Naive B cell (primary cell): ENCODE data around the gene PPIP5K1. TPM values are rescaled to one million over a fixed set of nuclear protein-coding genes. Genes with fewer than 3 reads are reported as not detected.

Source experiments
- ATAC-seq, 2 donors: fragments of 150-1000 bp; cut with Tn5 transposase; 2 replicates each; pipeline ENCODE4 v1.10.0; 2021; ENCODE audit warnings: low read depth in 2 of 2, mild to moderate bottlenecking in 2 of 2, moderate library complexity in 2 of 2
- DNase-seq: peaks from one replicate; pipeline ENCODE4 v3.0.0; 2022
- H3K27ac Mint-ChIP-seq, 6 donors: one replicate each; pipeline ENCODE4 v1.8.0; 2020 to 2022; ENCODE audit warnings: mild to moderate bottlenecking in 6 of 6, mixed read lengths in 6 of 6, moderate library complexity in 5 of 6, inconsistent platforms in 2 of 6
- H3K27me3 Mint-ChIP-seq, 3 donors: one replicate each; pipeline ENCODE4 v1.8.0; 2021 to 2022; ENCODE audit warnings: mixed read lengths in 3 of 3, mild to moderate bottlenecking in 1 of 3
- H3K36me3 Mint-ChIP-seq, 2 donors: one replicate each; pipeline ENCODE4 v1.8.0; 2020 to 2022; ENCODE audit warnings: mixed read lengths in 2 of 2, inconsistent platforms in 1 of 2, mild to moderate bottlenecking in 1 of 2
- H3K4me1 Mint-ChIP-seq, 3 donors: one replicate each; pipeline ENCODE4 v1.8.0; 2020 to 2022; ENCODE audit warnings: mixed read lengths in 3 of 3, inconsistent platforms in 1 of 3, mild to moderate bottlenecking in 1 of 3, moderate library complexity in 1 of 3
- H3K4me3 Mint-ChIP-seq, 8 donors: one replicate each; pipeline ENCODE4 v1.8.0; 2020 to 2022; ENCODE audit warnings: mild to moderate bottlenecking in 8 of 8, mixed read lengths in 8 of 8, moderate library complexity in 8 of 8, inconsistent platforms in 2 of 8
- H3K9me3 Mint-ChIP-seq, 7 donors: one replicate each; pipeline ENCODE4 v1.8.0; 2020 to 2022; ENCODE audit warnings: mixed read lengths in 7 of 7, mild to moderate bottlenecking in 5 of 7, inconsistent platforms in 2 of 7, moderate library complexity in 1 of 7
- polyA plus RNA-seq, 6 donors: library from polyadenylated mRNA; unstranded; fragments of 300-500 nt; fragmentation: Illumina TruSeq; gene quantifications; one replicate each; pipeline ENCODE4 v1.2.3, GENCODE V29; 2021; ENCODE audit warnings: low read depth in 6 of 6

PPIP5K1 gene
- polyA plus RNA-seq, 6 donors from 2014 or later: 4.2 to 19.9 (median 6.5) TPM

DNA sequence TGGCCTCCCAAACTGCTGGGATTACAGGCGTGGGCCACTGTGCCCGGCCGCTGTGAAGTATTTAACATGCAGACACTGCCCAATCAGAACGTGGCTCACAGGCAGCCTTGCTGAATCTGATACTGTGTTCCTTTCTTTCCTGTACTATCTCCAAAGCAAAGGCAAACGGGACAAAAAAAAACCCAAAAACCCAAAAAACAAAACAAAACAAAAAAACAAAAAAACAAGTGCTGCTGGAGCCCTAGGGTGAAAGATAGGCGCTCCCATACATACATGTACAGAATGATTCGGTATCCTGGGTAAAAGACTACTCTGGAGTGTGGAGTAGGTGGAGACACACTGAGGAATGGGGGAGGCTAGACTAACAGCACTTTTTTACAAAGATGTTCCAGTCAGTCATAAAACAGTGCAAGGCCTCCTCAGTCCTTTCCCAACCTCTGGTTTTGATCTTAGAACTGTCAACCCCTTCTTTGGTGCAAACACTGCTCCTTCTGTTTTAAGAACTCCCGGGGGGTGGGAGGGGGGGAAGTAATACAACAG is 80.3 kb downstream of the PPIP5K1 start:
- Mint-ChIP-seq H3K4me1 (peaks cover 11 to 21% (median 16%) of the 10 kb centered on the region in 3 donors), H3K27me3 (peaks cover 5 to 10% (median 9%) of the 10 kb centered on the region in 3 donors), H3K4me3 (peak overlapping the region in 7 of 8 donors; percentile 93 to 100 (median 96)), H3K9me3 (no peaks in the 10 kb centered on the region), H3K27ac (peak overlapping the region in 5 of 6 donors; percentile 66 to 96 (median 95)), H3K36me3 (no peaks in the 10 kb centered on the region)
- DNase-seq (no peak), ATAC-seq (no peak)

DNA sequence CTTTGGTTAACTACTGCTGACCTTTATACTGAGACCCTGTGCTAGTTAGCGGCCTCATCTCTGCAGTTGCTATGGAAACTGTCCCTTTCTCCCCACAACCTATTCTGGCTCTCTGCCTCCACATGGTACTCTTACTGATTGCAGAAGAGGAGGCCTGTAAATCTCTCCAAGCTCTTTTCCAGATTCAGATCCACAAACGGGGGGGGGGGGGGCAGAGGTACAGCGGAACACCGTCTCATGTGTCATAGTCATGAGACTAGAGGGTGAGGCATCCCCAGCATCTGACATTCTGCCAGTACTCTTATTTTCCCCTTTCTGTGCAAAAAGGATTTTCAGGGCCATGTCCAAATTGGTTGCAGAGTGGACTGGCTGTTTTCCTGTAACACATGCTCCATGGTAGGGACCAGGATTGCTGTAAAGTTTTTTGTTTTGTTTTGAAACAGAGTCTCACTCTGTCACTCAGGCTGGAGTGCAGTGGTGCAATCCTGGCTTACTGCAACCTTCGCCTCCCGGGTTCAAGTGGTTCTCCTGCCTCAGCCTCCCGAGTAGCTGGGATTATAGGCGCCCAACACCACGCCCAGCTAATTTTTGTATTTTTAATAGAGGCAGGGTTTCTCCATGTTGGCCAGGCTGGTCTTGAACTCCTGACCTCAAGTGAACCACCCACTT is 80.9 kb downstream of the PPIP5K1 start:
- DNase-seq (no peak), ATAC-seq (no peak)
- Mint-ChIP-seq H3K4me3 (peak overlapping the region in 4 of 8 donors; percentile 93 to 97 (median 95)), H3K27ac (peak overlapping the region in 2 of 6 donors; percentile 19 to 66), H3K27me3 (peaks cover 0 to 10% (median 9%) of the 10 kb centered on the region in 3 donors), H3K4me1 (peaks cover 11 to 21% (median 16%) of the 10 kb centered on the region in 3 donors), H3K9me3 (no peaks in the 10 kb centered on the region), H3K36me3 (no peaks in the 10 kb centered on the region)

DNA sequence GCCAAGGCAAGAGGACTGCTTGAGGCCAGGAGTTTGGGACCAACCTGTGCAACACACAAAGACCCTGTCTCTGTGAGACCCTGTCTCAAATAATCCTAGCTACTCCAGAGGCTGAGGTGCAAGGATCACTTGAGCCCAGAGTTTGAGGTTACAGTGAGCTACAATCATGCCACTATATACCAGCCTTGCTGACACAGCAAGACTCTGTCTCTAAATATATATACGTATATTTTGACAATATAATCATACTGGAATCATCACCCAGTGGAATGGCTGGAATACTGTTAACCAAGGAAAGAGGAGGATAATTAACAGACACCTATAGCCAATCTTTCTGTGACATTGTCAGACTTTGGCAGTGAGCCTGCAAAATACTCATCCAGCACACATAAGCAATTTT is 81.6 kb downstream of the PPIP5K1 start:
- H3K27me3 Mint-ChIP-seq: peaks cover 0 to 10% (median 9%) of the 10 kb centered on the region in 3 donors
- H3K27ac Mint-ChIP-seq: no peak overlapping the region
- no peaks in the 10 kb centered on the region for H3K9me3 Mint-ChIP-seq
- peaks cover 11 to 21% (median 16%) of the 10 kb centered on the region in 3 donors for H3K4me1 Mint-ChIP-seq
- H3K4me3 Mint-ChIP-seq: peak overlapping the region in 1 of 8 donors; percentile 44
- no peak for DNase-seq
- no peaks in the 10 kb centered on the region for H3K36me3 Mint-ChIP-seq
- no peak for ATAC-seq

DNA sequence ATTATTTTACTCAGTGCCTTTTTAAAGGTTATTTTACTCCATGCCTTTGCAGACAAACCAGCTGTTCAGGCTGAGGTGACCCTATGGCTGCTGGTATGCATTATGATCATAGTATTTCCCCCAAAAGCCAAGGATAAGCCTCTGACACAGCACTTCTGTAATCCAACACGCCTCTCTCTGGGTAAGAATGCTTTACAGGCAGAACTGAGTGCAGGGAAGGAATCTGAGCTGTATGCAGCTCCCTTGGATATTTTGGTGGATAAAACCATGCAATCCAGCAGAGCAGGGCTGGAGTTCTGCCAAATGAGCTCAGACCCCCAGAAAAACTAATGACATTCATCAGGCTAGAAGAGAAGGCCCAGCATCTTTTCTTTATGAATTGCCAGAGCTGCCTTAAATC is 84.3 kb downstream of the PPIP5K1 start:
- H3K27ac Mint-ChIP-seq: peak overlapping the region in 1 of 6 donors; percentile 79
- no peak overlapping the region for H3K4me3 Mint-ChIP-seq
- no peak for ATAC-seq
- peaks cover 5 to 11% (median 7%) of the 10 kb centered on the region in 3 donors for H3K4me1 Mint-ChIP-seq
- no peaks in the 10 kb centered on the region for H3K36me3 Mint-ChIP-seq
- no peak for DNase-seq
- H3K9me3 Mint-ChIP-seq: no peaks in the 10 kb centered on the region
- no peaks in the 10 kb centered on the region for H3K27me3 Mint-ChIP-seq

DNA sequence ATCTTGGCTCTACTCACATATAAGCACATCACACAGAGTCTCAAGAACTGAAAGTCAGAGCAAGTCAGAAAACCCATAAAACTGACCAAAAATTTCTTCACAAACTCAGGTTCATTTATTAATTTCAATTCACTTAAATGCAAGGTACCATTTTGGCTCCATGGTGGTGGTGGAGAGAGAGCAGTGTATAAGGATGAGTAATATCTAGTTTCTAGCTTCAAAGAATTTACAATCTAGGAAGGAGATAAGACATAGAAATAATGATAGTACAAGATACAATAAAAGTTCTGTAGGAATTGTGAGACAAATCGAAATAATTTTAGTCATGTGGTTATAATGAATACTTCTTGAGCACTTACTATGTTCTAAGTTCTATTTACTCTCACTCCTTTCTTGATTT is 90.4 kb downstream of the PPIP5K1 start:
- Mint-ChIP-seq H3K36me3 (no peaks in the 10 kb centered on the region), H3K27me3 (no peaks in the 10 kb centered on the region), H3K4me3 (no peak overlapping the region), H3K27ac (no peak overlapping the region), H3K4me1 (no peaks in the 10 kb centered on the region), H3K9me3 (no peaks in the 10 kb centered on the region)
- ATAC-seq (no peak), DNase-seq (no peak)

DNA sequence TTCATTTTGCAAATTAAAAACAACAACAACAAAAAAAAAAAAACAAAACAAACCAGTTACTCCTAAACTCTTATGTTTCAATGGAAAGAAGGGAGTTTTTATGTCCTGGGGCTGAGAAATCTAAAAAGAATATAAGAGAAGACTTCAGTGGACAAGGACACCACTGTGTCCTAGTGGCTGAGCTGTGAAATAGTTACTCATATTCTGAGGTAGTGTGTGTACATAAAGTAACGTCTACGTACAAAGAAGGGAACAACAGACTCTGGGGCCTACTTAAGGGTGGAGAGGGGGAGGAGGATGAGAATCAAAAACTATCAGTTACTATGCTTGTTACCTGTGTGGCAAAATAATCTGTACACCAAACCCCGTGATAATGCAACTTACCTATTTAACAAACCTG is 91.0 kb downstream of the PPIP5K1 start:
- H3K4me1 Mint-ChIP-seq: no peaks in the 10 kb centered on the region
- DNase-seq (no peak), ATAC-seq (no peak)
- no peaks in the 10 kb centered on the region for H3K27me3 Mint-ChIP-seq
- no peak overlapping the region for H3K27ac Mint-ChIP-seq
- H3K9me3 Mint-ChIP-seq: no peaks in the 10 kb centered on the region
- H3K36me3 Mint-ChIP-seq: no peaks in the 10 kb centered on the region
- no peak overlapping the region for H3K4me3 Mint-ChIP-seq

DNA sequence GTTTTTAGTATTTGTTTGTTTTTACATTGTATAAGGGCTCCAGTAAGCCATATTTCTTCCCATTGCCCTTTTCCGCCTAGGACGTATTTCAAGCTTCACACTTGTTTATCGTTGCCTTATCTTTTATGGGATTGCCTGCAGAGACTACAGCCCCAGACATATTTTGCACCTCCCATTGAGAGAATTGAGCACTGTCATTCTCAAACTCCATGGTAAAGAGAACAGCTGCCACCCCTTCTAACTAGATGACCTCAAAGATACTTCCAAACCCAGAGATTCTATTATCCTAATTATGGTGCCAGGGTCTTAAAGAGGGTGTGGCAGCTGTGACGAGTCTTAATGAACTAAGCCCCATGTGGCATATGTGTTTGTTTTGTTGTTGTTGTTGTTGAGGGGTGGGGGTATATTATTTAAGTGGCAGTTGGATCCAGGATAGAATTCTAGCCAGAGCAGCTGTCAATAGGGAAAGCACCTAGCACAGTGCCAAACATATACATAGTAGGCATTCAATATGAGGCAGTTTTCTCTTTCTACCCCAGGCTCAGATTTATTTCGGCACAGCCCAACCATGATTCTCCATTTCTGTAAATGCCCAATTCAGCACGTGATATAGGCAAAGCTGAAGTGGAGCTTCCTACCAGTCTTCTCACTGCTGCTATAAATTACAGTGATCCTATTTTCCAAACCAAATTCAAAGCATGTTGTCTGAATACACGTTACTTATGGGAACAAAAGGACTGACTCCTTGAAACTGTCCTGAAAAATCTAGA is 96.1 kb downstream of the PPIP5K1 start:
- H3K27ac Mint-ChIP-seq: peak overlapping the region; percentile 94 to 99 (median 98)
- H3K27me3 Mint-ChIP-seq: no peaks in the 10 kb centered on the region
- no peak for DNase-seq
- H3K36me3 Mint-ChIP-seq: peaks cover 0 to 8% of the 10 kb centered on the region in 2 donors
- H3K4me3 Mint-ChIP-seq: peak overlapping the region; percentile 86 to 100 (median 96)
- H3K9me3 Mint-ChIP-seq: no peaks in the 10 kb centered on the region
- H3K4me1 Mint-ChIP-seq: peaks cover 19 to 25% (median 19%) of the 10 kb centered on the region in 3 donors
- ATAC-seq: no peak

DNA sequence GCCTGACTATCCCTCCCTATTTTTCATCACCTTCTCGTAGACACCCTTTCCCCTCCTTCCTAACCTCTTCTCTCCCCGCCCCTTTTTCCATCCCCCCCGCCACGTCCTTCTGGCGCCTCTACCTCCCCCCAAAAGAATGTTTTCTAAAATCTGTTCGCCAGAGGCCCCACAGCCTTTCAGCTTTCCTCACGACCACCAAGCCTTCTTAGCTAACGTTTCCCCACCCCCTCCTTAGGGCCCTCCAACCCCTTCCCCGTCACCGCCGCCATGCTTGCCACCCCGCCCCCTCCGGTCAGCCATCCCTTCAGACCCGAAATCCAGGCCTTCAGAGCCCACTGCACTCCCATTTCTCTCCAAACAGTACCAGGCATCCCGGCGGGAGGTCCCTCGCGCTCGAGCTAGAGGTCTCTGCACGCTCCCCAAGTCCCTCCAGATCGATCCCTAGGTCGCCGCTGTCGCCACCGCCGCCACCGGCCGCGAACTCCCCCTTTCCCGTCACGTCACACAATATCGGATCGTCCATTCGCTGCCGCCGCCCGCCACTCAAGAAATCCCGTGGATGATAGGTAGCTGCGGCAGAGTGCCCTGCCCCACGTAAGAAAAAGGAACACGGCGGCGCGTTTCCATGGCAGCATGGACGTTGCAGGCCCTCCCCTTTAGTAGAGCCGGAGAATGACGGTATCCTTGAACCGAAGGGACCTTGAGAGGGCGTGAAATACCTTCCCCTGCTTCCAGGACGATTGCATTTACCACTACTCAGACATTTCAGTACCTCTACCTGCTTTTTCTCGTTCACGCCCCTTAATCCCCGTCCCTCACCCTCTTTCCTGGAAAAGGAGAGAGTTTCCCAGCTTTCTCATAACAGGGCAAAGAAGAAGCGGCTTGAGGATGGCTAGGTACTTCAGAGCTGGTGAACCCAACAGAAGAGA is 97.1 kb downstream of the PPIP5K1 start, which contains the start of gene TP53BP1:
Gene TP53BP1 (minus strand): TSS at position 484 of the 929 bp plus-strand sequence. CDS start 113 bp downstream, at position 371.
- H3K4me3 Mint-ChIP-seq: peak within 1 kb of the TSS; percentile 86 to 100 (median 96)
- H3K4me1 Mint-ChIP-seq: peaks cover 20 to 30% (median 20%) of the 10 kb centered on the region in 3 donors
- no peaks in the 10 kb centered on the region for H3K27me3 Mint-ChIP-seq
- no peaks in the 10 kb centered on the region for H3K9me3 Mint-ChIP-seq
- peak; percentile 96 to 99 for ATAC-seq
- peaks cover 0 to 8% of the 10 kb centered on the region in 2 donors for H3K36me3 Mint-ChIP-seq
- H3K27ac Mint-ChIP-seq: peak within 1 kb of the TSS; percentile 94 to 99 (median 98)
- peak; percentile 94 for DNase-seq

DNA sequence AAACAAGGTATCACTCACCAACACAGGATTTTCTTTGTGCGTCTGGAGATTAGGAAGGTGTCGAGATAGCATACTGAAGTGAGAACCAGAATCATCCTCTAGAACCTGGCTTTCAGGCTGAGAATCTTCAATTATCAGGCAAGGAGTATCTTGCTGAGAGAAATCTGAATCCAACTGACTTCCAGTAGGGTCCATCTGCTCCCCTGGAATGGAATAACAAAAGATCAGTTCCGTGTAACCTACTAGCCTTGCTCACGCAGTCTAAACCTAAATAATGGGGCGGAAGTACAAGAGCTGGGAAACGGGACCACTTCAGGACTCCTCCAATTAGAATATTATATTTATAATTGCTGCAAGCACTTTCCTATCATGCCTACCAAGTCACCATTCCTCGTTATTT is 97.7 kb downstream of the PPIP5K1 start:
- ATAC-seq: no peak
- H3K27me3 Mint-ChIP-seq: no peaks in the 10 kb centered on the region
- no peaks in the 10 kb centered on the region for H3K9me3 Mint-ChIP-seq
- H3K4me1 Mint-ChIP-seq: peaks cover 20 to 30% (median 20%) of the 10 kb centered on the region in 3 donors
- no peak for DNase-seq
- H3K36me3 Mint-ChIP-seq: peaks cover 0 to 8% of the 10 kb centered on the region in 2 donors
- peak overlapping the region; percentile 94 to 99 (median 98) for H3K27ac Mint-ChIP-seq
- H3K4me3 Mint-ChIP-seq: peak overlapping the region; percentile 86 to 100 (median 96)

DNA sequence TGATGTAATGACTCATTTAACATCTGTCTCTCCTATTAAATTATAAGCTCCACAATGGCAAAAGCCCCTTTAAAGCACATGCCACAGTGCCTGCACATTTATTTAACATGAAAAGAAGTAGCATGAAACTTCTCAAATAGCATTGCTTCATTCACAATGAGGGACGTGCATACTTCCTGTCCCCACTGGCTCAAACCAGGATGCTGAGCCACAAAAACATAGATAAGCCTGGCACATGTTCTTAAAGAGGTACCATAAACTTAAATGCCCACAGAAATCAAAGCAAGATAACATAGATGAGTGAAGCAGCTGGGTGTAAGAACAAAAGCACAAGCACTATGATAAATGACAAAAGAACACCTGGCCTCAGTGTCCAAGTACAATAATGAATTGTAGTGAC is 100.8 kb downstream of the PPIP5K1 start:
- Mint-ChIP-seq H3K27me3 (no peaks in the 10 kb centered on the region), H3K4me1 (peaks cover 24 to 36% (median 26%) of the 10 kb centered on the region in 3 donors), H3K27ac (peak overlapping the region in 1 of 6 donors; percentile 47), H3K9me3 (no peaks in the 10 kb centered on the region), H3K4me3 (peak overlapping the region in 1 of 8 donors; percentile 44), H3K36me3 (peaks cover 0 to 8% of the 10 kb centered on the region in 2 donors)
- ATAC-seq (no peak), DNase-seq (no peak)

DNA sequence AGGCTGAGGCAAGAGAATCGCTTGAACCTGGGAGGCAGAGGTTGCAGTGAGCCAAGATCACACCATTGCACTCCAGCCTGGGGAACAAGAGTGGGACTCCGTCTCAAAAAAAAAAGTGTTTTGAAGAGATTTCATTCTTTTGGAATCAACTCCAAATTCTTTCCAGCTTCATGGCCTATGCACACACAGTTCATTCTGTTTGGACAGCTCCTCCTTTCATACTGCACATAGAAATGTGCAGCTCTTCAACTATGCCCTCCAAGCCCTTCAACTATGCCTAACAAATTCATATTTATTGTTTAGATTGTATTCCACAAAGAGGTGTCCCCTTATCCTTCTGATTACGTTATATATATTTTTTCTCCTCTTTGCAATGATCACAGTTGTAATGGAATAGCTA is 101.2 kb downstream of the PPIP5K1 start:
- no peaks in the 10 kb centered on the region for H3K27me3 Mint-ChIP-seq
- H3K9me3 Mint-ChIP-seq: no peaks in the 10 kb centered on the region
- DNase-seq (no peak), ATAC-seq (no peak)
- H3K4me1 Mint-ChIP-seq: peaks cover 26 to 36% (median 28%) of the 10 kb centered on the region in 3 donors
- peaks cover 0 to 8% of the 10 kb centered on the region in 2 donors for H3K36me3 Mint-ChIP-seq
- peak overlapping the region in 1 of 6 donors; percentile 47 for H3K27ac Mint-ChIP-seq
- H3K4me3 Mint-ChIP-seq: peak overlapping the region in 1 of 8 donors; percentile 17

DNA sequence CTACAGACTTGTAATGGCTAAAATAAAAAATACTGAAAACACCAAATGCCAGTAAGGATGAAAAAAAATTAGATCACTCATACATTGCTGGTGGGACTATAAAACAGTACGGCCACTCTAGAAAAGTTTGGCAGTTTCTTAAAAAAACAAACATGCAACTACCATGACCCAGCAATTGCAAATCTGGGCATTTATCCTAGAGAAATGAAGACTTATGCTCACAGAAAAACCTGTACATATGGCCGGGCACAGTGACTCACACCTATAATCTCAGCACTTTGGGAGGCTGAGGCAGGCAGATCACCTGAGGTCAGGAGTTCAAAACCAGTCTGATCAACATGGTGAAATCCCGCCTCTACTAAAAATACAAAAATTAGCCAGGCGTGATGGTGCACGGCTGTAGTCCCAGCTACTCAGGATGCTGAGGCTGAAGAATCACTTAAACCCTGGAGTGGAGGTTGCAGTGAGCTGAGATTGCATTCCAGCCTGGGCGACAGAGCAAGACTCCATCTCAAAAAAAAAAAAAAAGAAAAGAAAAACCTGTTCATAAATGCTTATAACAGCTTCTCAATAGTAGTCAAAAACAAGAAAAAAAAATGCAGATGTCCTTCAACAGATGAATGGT is 102.6 kb downstream of the PPIP5K1 start:
- DNase-seq (no peak), ATAC-seq (no peak)
- Mint-ChIP-seq H3K27ac (no peak overlapping the region), H3K36me3 (no peaks in the 10 kb centered on the region), H3K4me1 (peaks cover 21 to 30% (median 24%) of the 10 kb centered on the region in 3 donors), H3K27me3 (no peaks in the 10 kb centered on the region), H3K9me3 (no peaks in the 10 kb centered on the region), H3K4me3 (peak overlapping the region in 1 of 8 donors; percentile 51)
